Measurements from ENCODE around the gene BFSP2.

DNA sequence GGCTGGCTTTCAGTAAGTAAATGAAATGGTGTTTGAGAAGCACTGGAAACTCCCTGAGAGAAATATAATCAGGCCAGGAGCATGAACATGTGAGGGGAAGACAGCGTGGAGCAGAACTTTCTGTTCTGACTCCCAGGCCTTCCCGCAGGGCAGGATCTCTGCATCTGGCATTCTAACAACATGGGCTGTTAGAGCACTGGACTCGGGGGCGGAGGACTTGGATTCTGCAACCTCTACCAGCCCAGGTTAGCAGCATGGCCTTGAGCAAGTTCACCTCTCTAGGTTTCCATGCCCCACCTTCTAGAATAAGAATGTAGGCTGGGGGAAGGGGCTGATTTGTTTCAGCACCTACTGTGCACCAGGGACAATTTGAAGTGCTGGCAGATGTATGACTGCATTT lies 12.5 kb upstream of the BFSP2 start:
- TF ChIP-seq, protein P1, sequence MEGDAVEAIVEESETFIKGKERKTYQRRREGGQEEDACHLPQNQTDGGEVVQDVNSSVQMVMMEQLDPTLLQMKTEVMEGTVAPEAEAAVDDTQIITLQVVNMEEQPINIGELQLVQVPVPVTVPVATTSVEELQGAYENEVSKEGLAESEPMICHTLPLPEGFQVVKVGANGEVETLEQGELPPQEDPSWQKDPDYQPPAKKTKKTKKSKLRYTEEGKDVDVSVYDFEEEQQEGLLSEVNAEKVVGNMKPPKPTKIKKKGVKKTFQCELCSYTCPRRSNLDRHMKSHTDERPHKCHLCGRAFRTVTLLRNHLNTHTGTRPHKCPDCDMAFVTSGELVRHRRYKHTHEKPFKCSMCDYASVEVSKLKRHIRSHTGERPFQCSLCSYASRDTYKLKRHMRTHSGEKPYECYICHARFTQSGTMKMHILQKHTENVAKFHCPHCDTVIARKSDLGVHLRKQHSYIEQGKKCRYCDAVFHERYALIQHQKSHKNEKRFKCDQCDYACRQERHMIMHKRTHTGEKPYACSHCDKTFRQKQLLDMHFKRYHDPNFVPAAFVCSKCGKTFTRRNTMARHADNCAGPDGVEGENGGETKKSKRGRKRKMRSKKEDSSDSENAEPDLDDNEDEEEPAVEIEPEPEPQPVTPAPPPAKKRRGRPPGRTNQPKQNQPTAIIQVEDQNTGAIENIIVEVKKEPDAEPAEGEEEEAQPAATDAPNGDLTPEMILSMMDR (IDR thresholded peaks at IDR 0.05), result no peak
- TF ChIP-seq, protein P2, sequence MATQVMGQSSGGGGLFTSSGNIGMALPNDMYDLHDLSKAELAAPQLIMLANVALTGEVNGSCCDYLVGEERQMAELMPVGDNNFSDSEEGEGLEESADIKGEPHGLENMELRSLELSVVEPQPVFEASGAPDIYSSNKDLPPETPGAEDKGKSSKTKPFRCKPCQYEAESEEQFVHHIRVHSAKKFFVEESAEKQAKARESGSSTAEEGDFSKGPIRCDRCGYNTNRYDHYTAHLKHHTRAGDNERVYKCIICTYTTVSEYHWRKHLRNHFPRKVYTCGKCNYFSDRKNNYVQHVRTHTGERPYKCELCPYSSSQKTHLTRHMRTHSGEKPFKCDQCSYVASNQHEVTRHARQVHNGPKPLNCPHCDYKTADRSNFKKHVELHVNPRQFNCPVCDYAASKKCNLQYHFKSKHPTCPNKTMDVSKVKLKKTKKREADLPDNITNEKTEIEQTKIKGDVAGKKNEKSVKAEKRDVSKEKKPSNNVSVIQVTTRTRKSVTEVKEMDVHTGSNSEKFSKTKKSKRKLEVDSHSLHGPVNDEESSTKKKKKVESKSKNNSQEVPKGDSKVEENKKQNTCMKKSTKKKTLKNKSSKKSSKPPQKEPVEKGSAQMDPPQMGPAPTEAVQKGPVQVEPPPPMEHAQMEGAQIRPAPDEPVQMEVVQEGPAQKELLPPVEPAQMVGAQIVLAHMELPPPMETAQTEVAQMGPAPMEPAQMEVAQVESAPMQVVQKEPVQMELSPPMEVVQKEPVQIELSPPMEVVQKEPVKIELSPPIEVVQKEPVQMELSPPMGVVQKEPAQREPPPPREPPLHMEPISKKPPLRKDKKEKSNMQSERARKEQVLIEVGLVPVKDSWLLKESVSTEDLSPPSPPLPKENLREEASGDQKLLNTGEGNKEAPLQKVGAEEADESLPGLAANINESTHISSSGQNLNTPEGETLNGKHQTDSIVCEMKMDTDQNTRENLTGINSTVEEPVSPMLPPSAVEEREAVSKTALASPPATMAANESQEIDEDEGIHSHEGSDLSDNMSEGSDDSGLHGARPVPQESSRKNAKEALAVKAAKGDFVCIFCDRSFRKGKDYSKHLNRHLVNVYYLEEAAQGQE (IDR thresholded peaks at IDR 0.05; ENCODE audit: insufficient read depth in 1 of 2, low read depth in 2 of 2, low read length in 1 of 2), result no peak
- TF ChIP-seq TCF7L2 (IDR thresholded peaks at IDR 0.05; ENCODE audit: low read depth, low read length) (no peak), POLR2AphosphoS5 (IDR thresholded peaks at IDR 0.05; ENCODE audit: low read depth, low read length) (no peak)

All from Panc1 (cell line).